Activated CD4-positive, alpha-beta T cell treated with anti-CD3 and anti-CD28 coated beads, Interleukin-2, amount 50 U/mL, for 4 hours (primary cell): ENCODE data around the gene WBP4.
A peak's percentile ranks its signal among the peaks of the same experiment; 100 is the strongest.
"Not testable (repeated sequence)": the region's sequence is repeated elsewhere in the genome, so short reads cannot be mapped to it uniquely, and the experiment has no call there.

Experiments used
- DNase-seq, 2 experiments: peaks; one replicate each; pipeline ENCODE4 v3.0.0-alpha.2; 2020

WBP4 gene

DNA sequence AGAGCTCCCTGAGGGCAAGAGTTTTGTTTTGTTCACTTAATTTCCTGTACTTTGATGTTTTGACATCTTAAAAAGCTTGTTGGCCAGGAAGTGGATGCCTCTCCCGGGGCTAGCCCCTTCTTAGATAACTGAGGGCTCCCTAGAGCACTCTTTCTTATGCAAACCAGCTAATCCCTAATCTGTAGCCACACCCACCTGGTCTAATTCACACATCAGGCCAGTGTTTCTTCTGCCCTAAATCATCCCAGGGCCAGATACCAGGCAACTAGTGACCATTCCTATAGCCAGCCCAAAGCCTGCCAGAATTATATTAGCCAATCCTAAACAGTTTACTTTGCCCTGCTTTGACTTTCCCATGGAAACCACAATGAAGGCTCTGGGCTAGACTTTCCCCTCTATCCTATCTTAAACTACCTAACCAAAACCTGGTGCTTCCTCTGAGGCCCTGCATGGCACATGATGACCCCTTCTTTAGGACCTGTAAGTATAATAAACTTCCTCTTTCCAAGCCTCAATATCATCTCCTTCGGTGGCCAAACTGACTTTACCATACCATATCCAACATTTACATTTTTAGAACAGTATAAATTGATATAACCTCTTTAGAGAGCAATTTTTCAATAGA is 24.8 kb downstream of the WBP4 start:
- no peak for DNase-seq

DNA sequence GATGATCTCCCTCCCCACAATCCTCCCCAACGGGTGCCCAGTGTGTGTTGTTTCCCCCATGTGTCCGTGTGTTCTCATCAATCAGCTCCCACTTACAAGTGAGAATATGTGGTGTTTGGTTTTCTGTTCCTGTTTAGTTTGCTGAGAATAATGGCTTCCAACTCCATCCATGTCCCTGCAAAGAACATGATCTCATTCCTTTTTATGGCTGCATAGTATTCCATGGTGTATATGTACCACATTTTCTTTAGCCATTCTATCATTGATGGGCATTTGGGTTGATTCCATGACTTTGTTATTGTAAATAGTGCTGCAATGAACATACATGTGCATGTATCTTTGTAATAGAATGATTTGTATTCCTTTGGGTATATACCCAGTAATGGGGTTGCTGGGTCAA is 34.4 kb downstream of the WBP4 start:
- DNase-seq = not testable (repeated sequence)

DNA sequence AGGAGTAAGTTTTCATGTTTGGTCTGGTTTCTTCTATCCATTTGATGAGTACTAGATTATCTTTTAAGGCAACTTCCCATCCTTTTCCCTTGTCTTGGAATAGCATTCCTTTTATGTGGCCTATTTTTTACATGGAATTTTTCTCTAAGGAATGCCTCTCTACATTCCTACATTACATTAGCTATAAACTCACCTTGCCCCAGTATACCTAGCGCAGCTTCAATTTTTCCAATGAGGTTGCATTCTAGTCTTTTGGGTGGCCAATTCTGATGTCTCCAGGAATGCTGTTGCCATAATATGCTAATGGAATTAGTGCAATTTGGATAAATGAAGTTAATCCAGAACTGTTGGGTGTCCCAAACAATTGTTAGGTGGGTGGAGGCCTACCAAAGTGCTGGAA is 37.5 kb downstream of the WBP4 start:
- DNase-seq = no peak

DNA sequence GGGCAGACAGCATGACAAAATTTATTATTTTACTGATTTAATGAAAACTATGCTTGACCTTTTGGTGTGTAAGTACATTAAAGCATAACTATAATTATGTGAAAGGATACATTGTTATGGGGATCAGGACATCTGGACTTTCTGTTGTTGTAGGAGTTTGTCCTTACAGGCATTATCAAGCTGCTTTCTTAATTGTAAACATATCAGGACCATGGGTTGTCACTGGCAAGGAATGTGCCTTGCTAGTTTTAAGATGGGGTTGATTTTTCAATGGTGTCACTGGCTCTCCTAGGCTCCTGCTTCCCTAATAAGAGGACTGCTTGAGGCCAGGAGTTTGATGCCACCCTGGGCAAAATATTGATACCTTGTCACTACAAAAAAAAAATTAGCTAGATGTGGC is 38.7 kb downstream of the WBP4 start:
- no peak for DNase-seq

DNA sequence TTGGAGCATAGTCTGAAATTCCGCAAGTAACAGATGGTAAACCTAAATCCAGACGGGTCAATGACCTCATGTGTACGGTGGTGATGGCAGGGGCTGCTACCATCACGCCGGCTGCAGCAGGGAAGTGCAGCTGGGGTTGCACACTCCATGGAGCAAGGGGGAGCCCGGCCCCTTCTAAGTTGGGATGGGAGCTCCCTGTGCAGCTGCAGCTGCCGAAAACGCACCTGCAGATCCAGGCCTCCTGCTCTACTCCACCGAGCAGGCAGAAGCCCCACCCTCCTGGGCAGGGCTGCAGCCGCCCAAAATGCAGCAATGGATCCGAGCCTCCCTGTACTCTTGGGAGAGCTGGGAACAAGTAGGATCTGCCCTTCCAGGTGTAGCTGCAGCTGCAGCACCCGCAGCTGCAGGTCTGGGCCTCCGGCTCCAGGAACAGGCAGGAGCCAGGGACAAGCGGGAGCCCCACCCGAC is 45.8 kb downstream of the WBP4 start:
- DNase-seq = no peak

DNA sequence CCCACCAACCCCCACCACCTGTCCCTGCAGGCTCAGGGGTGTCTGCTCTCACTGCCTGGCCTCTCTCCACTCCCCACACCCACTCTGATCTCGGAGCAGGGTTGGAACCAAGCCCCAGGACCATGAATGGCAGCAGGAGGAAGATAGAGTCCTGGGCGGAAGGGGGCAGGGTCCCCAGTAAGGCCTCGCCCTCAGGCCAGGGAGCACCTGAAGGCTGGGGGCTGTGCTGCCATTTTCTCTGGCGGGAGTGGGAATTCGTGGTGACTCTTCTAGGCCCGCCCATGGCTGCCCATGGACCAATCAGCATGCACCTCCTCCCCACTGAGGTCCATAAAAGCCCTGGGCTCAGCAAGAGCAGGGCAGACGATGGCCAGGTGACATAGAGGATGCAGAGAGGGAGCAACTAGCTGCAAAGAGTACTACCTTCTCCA is 46.3 kb downstream of the WBP4 start:
- no peak for DNase-seq

DNA sequence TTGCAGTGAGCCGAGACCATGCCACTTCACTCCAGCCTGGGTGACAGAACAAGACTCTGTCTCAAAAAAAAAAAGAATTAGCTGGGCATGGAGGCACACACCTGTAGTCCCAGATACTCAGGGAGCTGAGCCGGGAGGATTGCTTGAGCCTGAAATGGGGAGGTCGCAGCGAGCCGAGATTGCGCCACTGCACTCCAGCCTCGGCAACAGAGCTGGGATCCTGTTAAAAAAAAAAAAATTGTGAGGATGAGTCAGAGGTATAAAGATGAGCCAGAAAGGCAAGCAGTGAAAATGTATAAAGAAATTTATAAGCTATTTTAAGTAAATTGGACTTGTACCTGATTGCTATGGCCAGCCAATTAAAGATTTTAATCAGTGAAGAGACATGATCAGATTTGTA is 50.1 kb downstream of the WBP4 start:
- DNase-seq = no peak

DNA sequence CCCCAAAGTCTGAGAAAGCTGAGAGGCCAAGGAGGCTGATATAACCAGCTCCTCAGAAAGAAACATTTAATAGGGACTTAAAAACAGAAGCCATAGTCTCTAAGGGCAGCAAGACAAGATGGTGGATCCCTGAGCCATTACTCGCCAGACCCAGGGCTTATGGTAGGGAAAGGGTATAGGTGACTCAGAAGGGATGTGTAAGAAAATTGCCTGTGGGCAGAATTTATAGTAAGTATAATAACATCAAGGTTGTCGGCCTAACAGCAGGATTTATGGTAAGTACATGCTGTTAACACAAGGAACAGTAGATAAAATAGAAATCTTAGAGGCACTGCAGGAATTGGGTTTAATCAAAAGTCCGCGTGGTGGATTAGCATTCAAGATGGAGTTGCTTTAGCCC is 56.6 kb downstream of the WBP4 start:
- DNase-seq = no peak

DNA sequence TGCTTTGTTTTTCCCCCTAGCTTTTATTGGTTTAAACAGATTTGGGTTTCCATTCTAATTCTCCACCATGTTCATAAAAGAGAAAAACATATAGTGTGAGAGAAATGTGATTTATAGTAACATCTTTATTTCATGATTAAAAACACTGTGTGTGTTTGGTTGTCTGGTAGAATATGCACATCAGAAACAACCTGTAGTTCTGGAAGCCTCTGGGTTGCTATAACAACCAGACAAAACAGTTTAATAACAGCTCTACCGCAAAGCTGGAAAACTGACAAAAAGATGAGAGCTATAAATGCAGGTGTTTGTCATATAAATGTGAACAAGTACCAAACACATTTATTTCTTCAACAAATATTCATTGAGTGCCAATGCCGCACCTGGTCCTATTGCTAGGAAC is 61.5 kb downstream of the WBP4 start:
- no peak for DNase-seq

DNA sequence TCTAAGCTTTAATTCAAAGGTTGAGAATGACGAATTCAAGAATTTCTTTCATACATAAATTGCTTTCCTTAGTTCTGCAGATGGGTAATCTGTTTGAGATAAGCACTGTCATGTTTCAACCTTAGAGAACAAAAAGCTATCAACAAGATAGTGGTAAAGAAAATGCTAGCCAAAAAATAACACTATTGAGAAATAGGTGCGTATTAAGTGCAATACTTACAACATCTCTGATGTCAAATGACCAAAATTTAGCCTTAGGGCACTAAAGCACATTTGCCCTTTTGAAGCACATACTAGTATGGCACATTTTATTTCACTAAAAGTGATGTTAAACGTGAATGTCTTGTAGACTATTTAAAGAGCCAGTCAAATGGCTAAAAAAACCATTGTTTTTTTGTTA is 66.4 kb downstream of the WBP4 start:
- no peak for DNase-seq

DNA sequence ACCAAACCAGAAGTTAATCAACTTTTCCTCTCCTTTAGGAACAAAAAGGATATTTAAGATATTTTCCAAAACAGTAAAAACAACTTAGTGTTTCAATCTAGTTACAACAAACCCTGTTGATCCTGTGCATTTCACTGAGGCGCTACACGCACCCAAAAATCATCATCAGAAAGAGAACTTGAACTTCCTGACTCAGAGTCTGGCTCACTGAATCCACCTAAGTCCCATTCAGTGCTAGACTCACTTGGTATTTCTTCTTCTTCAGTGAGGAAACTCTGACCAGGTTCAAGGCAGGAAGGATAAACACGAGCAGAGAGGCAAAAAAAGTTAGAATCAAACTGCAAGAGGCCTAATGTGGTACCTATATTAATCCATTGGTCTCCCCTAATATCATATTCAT is 69.0 kb downstream of the WBP4 start:
- DNase-seq = no peak

DNA sequence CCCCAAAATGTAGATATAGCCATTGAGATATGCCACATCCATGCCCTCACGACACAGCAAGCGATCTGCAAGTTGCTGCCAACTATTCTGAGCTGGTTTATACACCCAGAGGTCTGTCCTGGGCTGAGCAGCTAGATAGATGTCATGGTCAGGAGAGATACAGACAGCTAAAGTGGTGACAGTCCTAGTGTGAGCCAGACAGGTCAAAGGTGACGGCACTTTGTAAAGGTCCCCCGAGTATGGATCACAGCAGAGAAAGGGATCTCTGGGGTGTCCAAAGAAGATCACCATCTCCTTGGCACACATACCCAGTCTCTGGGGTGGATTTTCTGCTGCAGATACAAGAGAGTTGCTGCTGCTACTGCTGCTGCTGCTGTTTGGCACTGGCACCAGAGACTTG is 69.9 kb downstream of the WBP4 start:
- DNase-seq = not testable (repeated sequence)

DNA sequence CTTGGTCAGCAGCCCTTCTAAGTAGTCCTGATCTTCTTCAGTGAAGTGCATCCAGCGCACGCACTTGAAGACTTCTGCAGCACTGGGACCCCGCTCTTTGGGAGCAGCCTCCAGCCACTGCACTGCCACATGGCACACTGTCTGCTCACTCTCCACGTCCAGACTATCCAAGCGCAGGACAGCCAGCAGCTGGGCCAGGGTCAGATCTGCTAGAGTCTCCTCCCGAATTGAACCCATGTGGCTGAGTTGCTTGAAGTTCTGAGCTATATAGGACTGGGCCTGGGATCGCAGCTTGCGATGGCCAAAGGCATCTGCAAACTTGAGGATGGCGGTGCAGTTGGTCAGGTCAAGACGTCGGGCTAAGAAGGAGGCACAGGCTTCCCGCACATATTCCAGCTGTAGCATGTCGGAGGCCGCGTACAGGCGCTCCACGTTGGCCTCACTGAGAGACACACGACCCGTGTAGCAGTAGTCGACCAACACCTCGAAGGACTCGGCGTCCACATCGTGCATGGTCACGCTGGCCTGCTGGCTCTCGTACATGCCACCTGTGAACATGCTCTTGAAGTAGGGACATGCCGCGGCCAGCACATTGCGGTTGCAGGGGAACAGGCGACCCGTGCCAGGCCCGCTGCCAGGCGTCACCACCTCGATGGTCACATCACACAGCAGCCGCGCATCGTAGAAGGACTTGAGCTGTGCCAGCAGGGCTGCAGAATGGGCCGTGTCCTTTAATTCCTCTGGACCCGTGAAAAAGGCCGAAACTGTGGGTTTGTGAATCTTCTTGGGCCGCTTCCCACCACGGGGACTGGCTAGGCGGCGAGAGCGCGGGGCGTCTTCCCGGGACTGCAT is 70.6 kb downstream of the WBP4 start:
- DNase-seq = not testable (repeated sequence)

DNA sequence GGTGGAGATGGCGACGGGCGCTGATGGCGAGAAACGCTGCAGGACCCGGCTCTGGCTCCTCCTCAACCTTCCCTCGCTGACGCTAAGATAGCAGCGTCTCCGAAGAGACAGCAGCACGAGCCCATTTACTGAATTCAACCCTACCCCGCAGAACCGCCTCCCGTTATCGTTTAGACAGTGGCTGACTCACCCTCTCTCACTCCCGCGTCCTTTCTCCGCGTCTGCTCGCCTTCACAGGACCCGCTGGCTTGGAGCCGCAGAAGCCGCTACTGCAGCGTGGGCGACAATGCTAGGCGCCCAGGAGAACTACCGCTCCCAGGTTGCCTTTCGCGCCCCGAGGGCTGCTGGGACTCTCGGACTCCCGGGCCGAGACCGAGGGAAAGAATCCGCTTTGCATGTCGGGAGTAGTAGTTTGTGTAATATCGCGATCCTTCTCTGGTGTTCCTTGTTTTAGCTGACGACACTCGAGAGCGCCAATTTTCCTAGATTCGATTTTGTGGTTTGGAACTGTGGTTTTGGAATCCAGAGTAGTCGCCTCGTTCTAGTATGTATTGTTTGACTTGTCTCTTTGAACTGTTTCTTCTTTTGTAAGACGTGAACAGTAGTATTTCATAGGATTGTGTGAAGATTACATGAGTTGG is 71.3 kb downstream of the WBP4 start, which contains the start of gene KBTBD6:
Gene KBTBD6, minus strand, starts transcription at position 291 of the 641 bp plus-strand sequence. CDS start 291 bp downstream, outside the sequence.
- DNase-seq = peak; percentile 92 to 94
